Astrocyte (in vitro differentiated cells and primary cell): Measurements from ENCODE around the gene PLAC1.

ENCODE experiments used
- EZH2 ChIP-seq: IDR thresholded peaks from 2 replicates; pipeline ENCODE4 v1.6.1; 2012; ENCODE audit warnings: mild to moderate bottlenecking, low read length, inconsistent platforms; ENCODE audit not compliant: insufficient read depth
- TF ChIP-seq, protein P1 (sequence below): IDR thresholded peaks from 2 replicates; pipeline ENCODE4 v1.5.1; 2011; ENCODE audit warnings: low read depth, mild to moderate bottlenecking, inconsistent platforms, low read length, moderate library complexity; ENCODE audit not compliant: insufficient read depth

GRCh38 chrX:134524181-134524580, 134.1 kb downstream of the PLAC1 start:
- TF ChIP-seq, protein P1, sequence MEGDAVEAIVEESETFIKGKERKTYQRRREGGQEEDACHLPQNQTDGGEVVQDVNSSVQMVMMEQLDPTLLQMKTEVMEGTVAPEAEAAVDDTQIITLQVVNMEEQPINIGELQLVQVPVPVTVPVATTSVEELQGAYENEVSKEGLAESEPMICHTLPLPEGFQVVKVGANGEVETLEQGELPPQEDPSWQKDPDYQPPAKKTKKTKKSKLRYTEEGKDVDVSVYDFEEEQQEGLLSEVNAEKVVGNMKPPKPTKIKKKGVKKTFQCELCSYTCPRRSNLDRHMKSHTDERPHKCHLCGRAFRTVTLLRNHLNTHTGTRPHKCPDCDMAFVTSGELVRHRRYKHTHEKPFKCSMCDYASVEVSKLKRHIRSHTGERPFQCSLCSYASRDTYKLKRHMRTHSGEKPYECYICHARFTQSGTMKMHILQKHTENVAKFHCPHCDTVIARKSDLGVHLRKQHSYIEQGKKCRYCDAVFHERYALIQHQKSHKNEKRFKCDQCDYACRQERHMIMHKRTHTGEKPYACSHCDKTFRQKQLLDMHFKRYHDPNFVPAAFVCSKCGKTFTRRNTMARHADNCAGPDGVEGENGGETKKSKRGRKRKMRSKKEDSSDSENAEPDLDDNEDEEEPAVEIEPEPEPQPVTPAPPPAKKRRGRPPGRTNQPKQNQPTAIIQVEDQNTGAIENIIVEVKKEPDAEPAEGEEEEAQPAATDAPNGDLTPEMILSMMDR: no peak
- no peak for TF ChIP-seq EZH2
